ENCODE results near the gene MLPH.

DNA sequence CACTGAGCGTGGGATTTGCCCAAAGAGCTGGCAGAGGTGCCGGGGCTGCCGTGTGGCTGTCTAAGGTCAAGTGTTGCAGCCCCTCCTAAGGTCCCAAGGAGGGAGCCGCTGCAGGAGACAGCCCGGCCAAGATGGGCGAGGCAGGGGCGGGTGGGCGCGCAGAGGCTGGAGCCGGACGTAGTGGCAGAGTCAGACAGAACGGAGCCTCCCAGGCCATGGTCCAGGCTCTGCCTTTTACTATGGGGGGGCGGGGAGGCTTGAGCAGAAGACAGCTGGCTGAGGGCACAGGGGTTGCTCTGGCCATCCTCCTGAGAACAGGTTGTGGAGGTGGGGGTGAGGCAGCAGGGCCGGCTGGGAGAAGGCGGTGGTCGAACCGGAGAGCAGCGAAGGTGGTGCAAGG lies 51.9 kb downstream of the MLPH start:
- TF ChIP-seq, protein P1, sequence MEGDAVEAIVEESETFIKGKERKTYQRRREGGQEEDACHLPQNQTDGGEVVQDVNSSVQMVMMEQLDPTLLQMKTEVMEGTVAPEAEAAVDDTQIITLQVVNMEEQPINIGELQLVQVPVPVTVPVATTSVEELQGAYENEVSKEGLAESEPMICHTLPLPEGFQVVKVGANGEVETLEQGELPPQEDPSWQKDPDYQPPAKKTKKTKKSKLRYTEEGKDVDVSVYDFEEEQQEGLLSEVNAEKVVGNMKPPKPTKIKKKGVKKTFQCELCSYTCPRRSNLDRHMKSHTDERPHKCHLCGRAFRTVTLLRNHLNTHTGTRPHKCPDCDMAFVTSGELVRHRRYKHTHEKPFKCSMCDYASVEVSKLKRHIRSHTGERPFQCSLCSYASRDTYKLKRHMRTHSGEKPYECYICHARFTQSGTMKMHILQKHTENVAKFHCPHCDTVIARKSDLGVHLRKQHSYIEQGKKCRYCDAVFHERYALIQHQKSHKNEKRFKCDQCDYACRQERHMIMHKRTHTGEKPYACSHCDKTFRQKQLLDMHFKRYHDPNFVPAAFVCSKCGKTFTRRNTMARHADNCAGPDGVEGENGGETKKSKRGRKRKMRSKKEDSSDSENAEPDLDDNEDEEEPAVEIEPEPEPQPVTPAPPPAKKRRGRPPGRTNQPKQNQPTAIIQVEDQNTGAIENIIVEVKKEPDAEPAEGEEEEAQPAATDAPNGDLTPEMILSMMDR (conservative IDR thresholded peaks at IDR 0.05; ENCODE audit: low read length): no peak
- TF ChIP-seq EZH2phosphoT487 (IDR thresholded peaks at IDR 0.05; ENCODE audit: borderline replicate concordance): no peak
